Activated CD4-positive, alpha-beta memory T cell treated with anti-CD3 and anti-CD28 coated beads for 36 hours (primary cell): ENCODE data around the gene DUSP5. TPM values are rescaled to one million over a fixed set of nuclear protein-coding genes. Genes with fewer than 3 reads are reported as not detected.

Experiments
- CTCF ChIA-PET: fragments of 350-600 bp; sonication (Branson Sonifier 250); formaldehyde crosslinking; loops from one replicate; lab custom pipeline; 2021; ENCODE audit warnings: antibody characterized with exemption, inconsistent platforms; lab: Charles Lee
- POLR2A ChIA-PET: fragments of 350-600 bp; sonication (Branson Sonifier 250); formaldehyde crosslinking; loops from one replicate; lab custom pipeline; 2021; ENCODE audit warnings: antibody characterized with exemption; lab: Charles Lee
- DNase-seq: peaks from one replicate; pipeline ENCODE4 v3.0.0-alpha.2; 2020
- H3K27ac Mint-ChIP-seq: one replicate; pipeline ENCODE4 v1.8.0; 2021; ENCODE audit warnings: mixed read lengths
- H3K27me3 Mint-ChIP-seq: one replicate; pipeline ENCODE4 v1.8.0; 2021; ENCODE audit warnings: mixed read lengths
- H3K36me3 Mint-ChIP-seq: one replicate; pipeline ENCODE4 v1.8.0; 2021; ENCODE audit warnings: mixed read lengths
- H3K4me1 Mint-ChIP-seq: one replicate; pipeline ENCODE4 v1.8.0; 2021; ENCODE audit warnings: low read depth, mixed read lengths
- H3K4me3 Mint-ChIP-seq: one replicate; pipeline ENCODE4 v1.8.0; 2021; ENCODE audit warnings: mild to moderate bottlenecking, mixed read lengths
- H3K9me3 Mint-ChIP-seq: one replicate; pipeline ENCODE4 v1.8.0; 2021; ENCODE audit warnings: mixed read lengths
- intact Hi-C: fragments of 100-400 bp; cut with micrococcal nuclease; formaldehyde crosslinking; loops from one replicate; pipeline ENCODE4 v1.15.1; 2023
- total RNA-seq, 2 experiments: library from RNA; stranded (reverse); gene quantifications; one replicate each; pipeline ENCODE4 v1.2.3, GENCODE V29; 2021

DUSP5 gene
- total RNA-seq, 2 experiments from 2014 or later: 171 to 176 TPM

GRCh38 chr10:110535958-110536891, 38.5 kb downstream of the DUSP5 start:
- Mint-ChIP-seq H3K27me3 (no peaks in the 10 kb centered on the region), H3K4me3 (peak overlapping the region; percentile 28), H3K27ac (peak overlapping the region; percentile 79), H3K36me3 (no peaks in the 10 kb centered on the region), H3K9me3 (no peaks in the 10 kb centered on the region), H3K4me1 (peaks cover 30% of the 10 kb centered on the region)
- POLR2A ChIA-PET: interaction anchor here (0.6 to 2.0 kb wide), 3 partner anchors 37 to 180 kb away, joined by 3 to 9 read pairs (median 3); no protein-coding TSS in a partner anchor
- CTCF ChIA-PET: interaction anchor here (0.8 to 1.6 kb wide), 5 partner anchors 11 to 182 kb away, joined by 3 to 6 read pairs (median 3); no protein-coding TSS in a partner anchor
- DNase-seq: peak; percentile 91
- intact Hi-C loops: loop anchor here (1.0 to 10.0 kb wide), 11 partner anchors 8 to 461 kb away; partner anchors contain the start of genes DUSP5 and SMC3

- Mint-ChIP-seq H3K4me1 (peaks cover 26% of the 10 kb centered on the region), H3K36me3 (no peaks in the 10 kb centered on the region), H3K27ac (no peak overlapping the region), H3K9me3 (no peaks in the 10 kb centered on the region), H3K4me3 (no peak overlapping the region), H3K27me3 (no peaks in the 10 kb centered on the region)
- POLR2A ChIA-PET: interaction anchor here (1.1 kb wide), 1 partner anchor 10 kb away, joined by 4 read pairs; no protein-coding TSS in a partner anchor
- CTCF ChIA-PET: interaction anchor here (1.0 to 2.4 kb wide), 2 partner anchors 8 to 184 kb away, joined by 3 to 10 read pairs; no protein-coding TSS in a partner anchor
- intact Hi-C loops: loop anchor here (10.0 kb wide), 1 partner anchor 464 kb away; no protein-coding TSS in a partner anchor
- DNase-seq: no peak
These were observed 41.4 kb downstream of the DUSP5 start for GRCh38 chr10:110539091-110539490.

DNA sequence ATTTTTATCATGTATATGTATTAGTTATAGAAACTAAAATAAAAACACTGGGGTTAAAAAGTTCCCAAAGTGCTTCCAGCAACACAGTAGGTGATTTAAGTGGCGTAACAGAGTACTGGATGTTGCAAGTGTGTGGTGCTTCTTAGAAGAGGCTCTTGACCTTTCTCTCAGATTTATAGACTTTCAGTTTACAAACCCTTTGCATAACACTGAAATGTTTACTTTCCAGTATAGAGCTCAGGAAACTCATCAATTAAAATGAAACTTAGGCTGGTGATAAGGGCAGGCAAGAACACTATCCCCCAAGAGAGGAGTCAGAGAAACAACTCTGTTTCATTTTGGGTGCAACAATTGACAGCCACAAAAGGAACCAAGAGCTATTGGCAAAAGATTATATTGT, 42.3 kb downstream of the DUSP5 start:
- peaks cover 18% of the 10 kb centered on the region for H3K4me1 Mint-ChIP-seq
- intact Hi-C loops: loop anchor here (10.0 kb wide), 1 partner anchor 405 kb away; no protein-coding TSS in a partner anchor
- no peaks in the 10 kb centered on the region for H3K9me3 Mint-ChIP-seq
- ChIA-PET POLR2A (interaction anchor here (1.1 kb wide), 1 partner anchor 11 kb away, joined by 4 read pairs; no protein-coding TSS in a partner anchor), CTCF (interaction anchor here (0.6 to 1.7 kb wide), 5 partner anchors 8 to 286 kb away, joined by 3 to 7 read pairs (median 5); no protein-coding TSS in a partner anchor)
- H3K27ac Mint-ChIP-seq: no peak overlapping the region
- H3K27me3 Mint-ChIP-seq: no peaks in the 10 kb centered on the region
- no peak overlapping the region for H3K4me3 Mint-ChIP-seq
- H3K36me3 Mint-ChIP-seq: no peaks in the 10 kb centered on the region
- no peak for DNase-seq

- intact Hi-C loops: loop anchor here (10.0 kb wide), 1 partner anchor 410 kb away; no protein-coding TSS in a partner anchor
- no peak overlapping the region for H3K4me3 Mint-ChIP-seq
- ChIA-PET POLR2A (interaction anchor here (0.6 kb wide), 1 partner anchor 106 kb away, joined by 3 read pairs; no protein-coding TSS in a partner anchor), CTCF (interaction anchor here (0.6 to 3.2 kb wide), 9 partner anchors 13 to 339 kb away, joined by 3 to 71 read pairs (median 5); partner anchors contain the start of gene MXI1)
- no peaks in the 10 kb centered on the region for H3K9me3 Mint-ChIP-seq
- no peak overlapping the region for H3K27ac Mint-ChIP-seq
- peaks cover 11% of the 10 kb centered on the region for H3K4me1 Mint-ChIP-seq
- H3K27me3 Mint-ChIP-seq: peaks cover 1% of the 10 kb centered on the region
- H3K36me3 Mint-ChIP-seq: no peaks in the 10 kb centered on the region
- DNase-seq: no peak
These were observed 47.3 kb downstream of the DUSP5 start for GRCh38 chr10:110544958-110545537.

DNA sequence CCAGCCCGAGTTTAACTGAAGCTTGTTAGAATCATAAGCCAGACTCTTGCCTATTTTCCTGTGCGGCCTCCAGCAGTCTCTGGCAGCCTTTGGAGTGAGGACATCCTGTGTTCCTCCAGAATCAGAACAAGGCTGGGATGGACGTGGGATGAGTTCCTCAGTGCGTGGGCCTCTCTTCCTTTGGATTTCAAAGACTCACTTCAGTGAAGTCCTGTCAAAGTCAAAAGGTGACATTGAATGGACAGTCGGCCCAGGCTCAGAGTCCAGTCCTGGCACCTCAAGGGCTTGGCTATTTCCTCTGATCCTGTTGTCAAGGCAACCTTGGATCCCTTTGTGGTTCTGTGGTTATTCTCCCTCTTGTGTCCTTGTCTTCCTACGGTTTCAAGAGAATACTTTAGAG, 48.4 kb downstream of the DUSP5 start:
- H3K27me3 Mint-ChIP-seq: peaks cover 4% of the 10 kb centered on the region
- H3K4me1 Mint-ChIP-seq: peaks cover 10% of the 10 kb centered on the region
- DNase-seq: no peak
- intact Hi-C loops: loop anchor here (10.0 kb wide), 1 partner anchor 411 kb away; no protein-coding TSS in a partner anchor
- no peak overlapping the region for H3K4me3 Mint-ChIP-seq
- ChIA-PET CTCF (interaction anchor here (0.8 to 4.8 kb wide), 25 partner anchors 9 to 340 kb away, joined by 3 to 99 read pairs (median 5); partner anchors contain the start of genes DUSP5, MXI1 and SMNDC1), POLR2A (interaction anchor here (1.9 kb wide), 1 partner anchor 43 kb away, joined by 6 read pairs; no protein-coding TSS in a partner anchor)
- H3K27ac Mint-ChIP-seq: no peak overlapping the region
- no peaks in the 10 kb centered on the region for H3K36me3 Mint-ChIP-seq
- no peaks in the 10 kb centered on the region for H3K9me3 Mint-ChIP-seq

DNA sequence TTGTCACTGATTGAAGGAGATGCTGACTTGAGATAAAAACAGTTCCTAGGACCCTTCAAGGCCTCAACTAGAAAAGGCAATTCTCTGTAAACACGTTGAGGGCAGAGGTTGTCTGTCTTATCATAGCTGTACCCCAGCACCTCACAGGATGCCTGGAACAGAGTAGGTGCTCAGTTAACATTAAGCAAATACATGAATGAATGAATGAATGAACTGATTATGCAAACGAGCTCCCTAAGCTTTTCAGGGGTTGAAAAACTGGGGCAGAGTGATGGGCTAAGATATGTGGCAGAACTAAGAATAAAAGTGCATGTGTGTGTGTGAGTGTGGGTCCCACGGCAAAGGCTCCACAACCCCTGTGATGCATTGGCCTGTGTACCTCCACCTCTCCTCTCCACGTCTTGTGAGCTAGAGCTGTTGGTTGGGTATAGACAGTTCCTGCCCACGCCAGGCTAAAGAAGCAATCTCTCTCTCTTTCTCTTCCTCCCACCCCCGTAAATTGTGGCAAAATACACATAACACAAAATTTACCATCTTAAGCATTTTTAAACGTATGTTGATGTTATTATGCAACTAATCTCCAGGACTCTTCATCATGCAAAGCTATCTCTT, 48.9 kb downstream of the DUSP5 start:
- no peaks in the 10 kb centered on the region for H3K36me3 Mint-ChIP-seq
- H3K9me3 Mint-ChIP-seq: no peaks in the 10 kb centered on the region
- ChIA-PET POLR2A (interaction anchor here (0.9 to 1.9 kb wide), 2 partner anchors 44 to 230 kb away, joined by 3 to 6 read pairs; no protein-coding TSS in a partner anchor), CTCF (interaction anchor here (0.6 to 4.8 kb wide), 41 partner anchors 8 to 340 kb away, joined by 3 to 99 read pairs (median 4); partner anchors contain the start of genes DUSP5, MXI1 and SMNDC1)
- H3K27ac Mint-ChIP-seq: no peak overlapping the region
- H3K27me3 Mint-ChIP-seq: peaks cover 7% of the 10 kb centered on the region
- intact Hi-C loops: loop anchor here (1.0 to 10.0 kb wide), 8 partner anchors 10 to 412 kb away; partner anchors contain the start of gene DUSP5
- peaks cover 10% of the 10 kb centered on the region for H3K4me1 Mint-ChIP-seq
- DNase-seq: no peak
- no peak overlapping the region for H3K4me3 Mint-ChIP-seq

- H3K4me3 Mint-ChIP-seq: no peak overlapping the region
- H3K27ac Mint-ChIP-seq: no peak overlapping the region
These were observed 49.5 kb downstream of the DUSP5 start for GRCh38 chr10:110547139-110547761.

GRCh38 chr10:110548002-110548401, 50.3 kb downstream of the DUSP5 start:
- peaks cover 10% of the 10 kb centered on the region for H3K4me1 Mint-ChIP-seq
- no peaks in the 10 kb centered on the region for H3K9me3 Mint-ChIP-seq
- intact Hi-C loops: loop anchor here (10.0 kb wide), 1 partner anchor 413 kb away; no protein-coding TSS in a partner anchor
- H3K27ac Mint-ChIP-seq: no peak overlapping the region
- DNase-seq: no peak
- H3K36me3 Mint-ChIP-seq: no peaks in the 10 kb centered on the region
- ChIA-PET CTCF (interaction anchor here (0.8 to 4.8 kb wide), 14 partner anchors 8 to 243 kb away, joined by 3 to 99 read pairs (median 4); partner anchors contain the start of gene SMNDC1), POLR2A (no interaction called here)
- peaks cover 12% of the 10 kb centered on the region for H3K27me3 Mint-ChIP-seq
- H3K4me3 Mint-ChIP-seq: no peak overlapping the region

More at GRCh38 chr10:110547139-110547761, 49.5 kb downstream of the DUSP5 start:
- no peak for DNase-seq
- H3K27me3 Mint-ChIP-seq: peaks cover 12% of the 10 kb centered on the region
- intact Hi-C loops: loop anchor here (1.0 to 10.0 kb wide), 8 partner anchors 11 to 412 kb away; partner anchors contain the start of gene DUSP5
- H3K9me3 Mint-ChIP-seq: no peaks in the 10 kb centered on the region
- peaks cover 10% of the 10 kb centered on the region for H3K4me1 Mint-ChIP-seq
- CTCF ChIA-PET: interaction anchor here (0.6 to 4.8 kb wide), 41 partner anchors 9 to 341 kb away, joined by 3 to 99 read pairs (median 4); partner anchors contain the start of genes DUSP5, MXI1 and SMNDC1
- H3K36me3 Mint-ChIP-seq: no peaks in the 10 kb centered on the region
- POLR2A ChIA-PET: interaction anchor here (0.9 to 1.9 kb wide), 2 partner anchors 44 to 231 kb away, joined by 3 to 6 read pairs; no protein-coding TSS in a partner anchor

DNA sequence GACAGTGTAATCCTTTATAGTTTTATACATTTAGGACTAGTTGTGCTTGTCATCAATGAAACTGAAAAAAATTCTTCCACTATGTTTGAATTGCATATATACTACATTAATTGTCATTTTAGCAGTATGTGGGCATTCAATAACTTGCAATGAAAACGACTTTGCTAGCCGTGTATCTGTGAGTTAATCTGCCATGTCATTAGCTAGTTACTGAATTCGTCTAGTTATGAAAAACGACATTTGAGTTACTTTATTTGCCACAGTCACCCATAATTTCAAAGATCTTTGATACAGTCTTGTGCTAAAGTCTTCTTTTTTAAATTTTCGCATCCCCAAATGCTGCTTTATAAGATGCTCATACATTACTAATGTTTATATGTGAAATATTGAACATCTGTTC, 51.5 kb downstream of the DUSP5 start:
- Mint-ChIP-seq H3K36me3 (no peaks in the 10 kb centered on the region), H3K27ac (no peak overlapping the region), H3K9me3 (no peaks in the 10 kb centered on the region), H3K4me1 (peaks cover 10% of the 10 kb centered on the region), H3K4me3 (no peak overlapping the region), H3K27me3 (peaks cover 12% of the 10 kb centered on the region)
- DNase-seq: no peak
- intact Hi-C loops: loop anchor here (10.0 kb wide), 1 partner anchor 414 kb away; no protein-coding TSS in a partner anchor
- ChIA-PET POLR2A (no interaction called here), CTCF (interaction anchor here (0.6 to 4.8 kb wide), 4 partner anchors 42 to 244 kb away, joined by 3 to 99 read pairs (median 19); partner anchors contain the start of gene SMNDC1)

GRCh38 chr10:110553905-110554304, 56.2 kb downstream of the DUSP5 start:
- no peak overlapping the region for H3K27ac Mint-ChIP-seq
- H3K27me3 Mint-ChIP-seq: peaks cover 12% of the 10 kb centered on the region
- intact Hi-C loops: no loop called here
- DNase-seq: no peak
- ChIA-PET POLR2A (no interaction called here), CTCF (interaction anchor here (0.6 to 1.5 kb wide), 3 partner anchors 200 to 240 kb away, joined by 3 to 5 read pairs (median 3); no protein-coding TSS in a partner anchor)
- no peaks in the 10 kb centered on the region for H3K36me3 Mint-ChIP-seq
- peaks cover 2% of the 10 kb centered on the region for H3K4me1 Mint-ChIP-seq
- H3K4me3 Mint-ChIP-seq: no peak overlapping the region
- H3K9me3 Mint-ChIP-seq: no peaks in the 10 kb centered on the region
